LNCAP (cell line): Measurements from ENCODE around the gene ANO2.

ENCODE experiments used
- TF ChIP-seq, protein P1 (sequence below): fragments of 450-650 bp; IDR thresholded peaks from 2 replicates; pipeline ENCODE4 v1.5.1; 2017; ENCODE audit warnings: mild to moderate bottlenecking

ANO2 gene

DNA sequence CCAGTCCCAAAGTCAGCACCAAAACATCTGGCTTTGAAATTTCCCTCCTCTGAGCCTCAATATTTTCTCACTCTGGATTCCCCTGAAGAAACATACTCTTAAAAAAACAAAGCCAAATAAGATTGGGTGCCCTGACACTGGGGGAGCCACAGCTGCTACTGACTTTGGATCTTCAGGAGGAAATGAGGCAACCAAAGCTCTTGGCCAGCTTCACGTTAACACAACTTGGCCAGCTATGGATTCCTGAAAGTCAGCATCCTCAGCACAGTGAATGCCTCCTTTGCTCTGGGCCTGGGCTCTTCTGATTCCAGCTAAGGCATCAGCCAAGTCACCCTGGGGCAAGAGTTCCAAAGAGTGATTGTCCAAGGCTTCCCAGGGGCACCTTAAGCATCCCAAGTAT is 254.8 kb downstream of the ANO2 start:
- TF ChIP-seq, protein P1, sequence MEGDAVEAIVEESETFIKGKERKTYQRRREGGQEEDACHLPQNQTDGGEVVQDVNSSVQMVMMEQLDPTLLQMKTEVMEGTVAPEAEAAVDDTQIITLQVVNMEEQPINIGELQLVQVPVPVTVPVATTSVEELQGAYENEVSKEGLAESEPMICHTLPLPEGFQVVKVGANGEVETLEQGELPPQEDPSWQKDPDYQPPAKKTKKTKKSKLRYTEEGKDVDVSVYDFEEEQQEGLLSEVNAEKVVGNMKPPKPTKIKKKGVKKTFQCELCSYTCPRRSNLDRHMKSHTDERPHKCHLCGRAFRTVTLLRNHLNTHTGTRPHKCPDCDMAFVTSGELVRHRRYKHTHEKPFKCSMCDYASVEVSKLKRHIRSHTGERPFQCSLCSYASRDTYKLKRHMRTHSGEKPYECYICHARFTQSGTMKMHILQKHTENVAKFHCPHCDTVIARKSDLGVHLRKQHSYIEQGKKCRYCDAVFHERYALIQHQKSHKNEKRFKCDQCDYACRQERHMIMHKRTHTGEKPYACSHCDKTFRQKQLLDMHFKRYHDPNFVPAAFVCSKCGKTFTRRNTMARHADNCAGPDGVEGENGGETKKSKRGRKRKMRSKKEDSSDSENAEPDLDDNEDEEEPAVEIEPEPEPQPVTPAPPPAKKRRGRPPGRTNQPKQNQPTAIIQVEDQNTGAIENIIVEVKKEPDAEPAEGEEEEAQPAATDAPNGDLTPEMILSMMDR = no peak

DNA sequence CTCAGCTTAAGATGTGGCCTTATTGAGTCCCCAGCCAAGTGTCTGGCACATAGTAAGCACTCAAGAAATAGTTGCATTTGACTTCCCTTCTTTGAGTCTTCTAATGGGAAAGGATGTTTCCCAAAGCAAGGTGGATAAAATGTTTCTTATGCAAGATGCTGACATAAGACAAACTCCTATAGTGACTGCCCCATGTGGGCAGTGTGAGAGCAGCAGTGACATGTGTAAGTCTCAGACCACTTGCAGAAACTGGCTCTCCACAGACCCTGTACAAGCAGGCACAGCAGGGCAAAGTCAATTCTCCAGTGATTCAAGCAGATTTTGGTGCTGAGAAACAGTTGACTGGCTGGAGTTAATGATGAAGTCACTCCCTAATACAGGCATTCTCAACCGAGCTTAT is 255.3 kb downstream of the ANO2 start:
- TF ChIP-seq, protein P1 = no peak

DNA sequence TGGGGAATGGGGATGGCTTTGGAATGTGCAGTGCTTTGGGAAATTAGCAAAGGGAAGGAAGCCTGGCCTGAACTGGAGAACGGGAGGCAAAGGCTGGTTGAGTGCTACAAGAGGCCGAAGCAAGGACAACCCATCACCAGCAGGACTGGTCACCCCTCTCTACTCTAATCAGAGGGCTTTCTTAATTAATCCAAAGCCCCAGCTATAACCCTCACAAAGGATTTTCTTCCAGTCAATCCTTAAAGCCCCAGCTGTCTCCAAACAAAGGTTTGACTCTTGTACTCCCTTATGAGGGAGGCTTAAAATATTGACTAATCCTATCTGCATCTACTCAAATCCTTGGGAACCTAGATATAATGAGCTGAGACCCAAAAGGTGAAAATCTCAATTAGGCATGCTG is 256.8 kb downstream of the ANO2 start:
- TF ChIP-seq, protein P1 = no peak

DNA sequence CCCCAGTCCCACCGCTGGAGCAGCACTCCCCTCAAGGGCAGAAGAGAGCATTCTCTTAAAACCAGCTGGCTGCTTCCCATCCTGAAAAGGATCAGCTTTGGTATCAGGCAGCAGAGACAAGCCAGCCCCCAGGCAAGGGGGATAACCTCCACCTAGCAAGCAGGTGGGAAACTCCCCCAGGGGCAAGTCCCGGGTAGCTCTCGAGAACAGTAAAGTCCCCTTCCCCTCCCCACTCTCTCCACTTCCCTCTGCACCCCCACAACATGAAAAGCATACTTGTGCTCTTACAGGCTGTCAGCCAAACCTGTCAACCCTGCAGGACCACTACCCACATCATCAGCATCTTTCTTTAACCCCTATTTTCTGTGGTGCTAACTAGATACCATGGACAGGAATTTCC is 259.1 kb downstream of the ANO2 start:
- TF ChIP-seq, protein P1 = no peak

DNA sequence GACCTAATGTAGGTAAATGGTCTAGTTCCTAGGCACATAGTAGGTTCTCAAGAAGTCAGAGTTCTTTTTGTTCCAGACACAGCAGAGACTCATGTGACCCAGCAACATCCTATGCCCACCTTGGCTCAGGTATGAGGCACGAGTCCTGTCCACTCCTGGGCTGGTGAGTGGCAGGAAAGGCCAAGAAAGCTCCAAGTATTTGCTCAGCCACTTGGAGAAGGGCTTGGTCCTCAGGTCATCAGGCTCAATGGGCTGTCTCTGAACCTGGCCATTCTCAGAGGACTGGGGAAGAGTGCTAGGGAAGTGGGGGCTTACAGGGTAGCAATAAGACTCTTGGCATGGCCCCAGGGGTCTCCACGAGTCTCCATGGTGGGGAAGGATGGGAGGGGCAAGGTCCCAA is 260.1 kb downstream of the ANO2 start:
- TF ChIP-seq, protein P1 = no peak

DNA sequence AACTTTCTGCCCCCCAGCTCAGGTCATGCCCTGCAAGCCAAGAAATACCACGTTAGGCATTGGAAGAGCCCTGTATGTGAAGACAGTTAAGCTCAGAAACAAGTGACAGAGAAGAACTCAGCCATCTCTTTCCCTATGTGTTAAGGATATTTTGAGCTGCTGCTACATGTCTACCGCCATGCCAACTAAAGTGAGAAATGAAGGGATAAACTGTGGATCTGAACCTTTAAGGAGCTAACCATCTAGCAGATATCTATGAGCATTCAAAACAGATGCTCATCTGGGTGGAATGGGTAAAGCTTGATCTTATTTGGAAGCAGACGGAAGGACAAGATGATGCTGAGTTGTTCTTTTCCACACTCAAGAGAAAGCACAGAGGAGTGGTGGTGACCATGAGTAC is 262.5 kb downstream of the ANO2 start:
- TF ChIP-seq, protein P1 = no peak

DNA sequence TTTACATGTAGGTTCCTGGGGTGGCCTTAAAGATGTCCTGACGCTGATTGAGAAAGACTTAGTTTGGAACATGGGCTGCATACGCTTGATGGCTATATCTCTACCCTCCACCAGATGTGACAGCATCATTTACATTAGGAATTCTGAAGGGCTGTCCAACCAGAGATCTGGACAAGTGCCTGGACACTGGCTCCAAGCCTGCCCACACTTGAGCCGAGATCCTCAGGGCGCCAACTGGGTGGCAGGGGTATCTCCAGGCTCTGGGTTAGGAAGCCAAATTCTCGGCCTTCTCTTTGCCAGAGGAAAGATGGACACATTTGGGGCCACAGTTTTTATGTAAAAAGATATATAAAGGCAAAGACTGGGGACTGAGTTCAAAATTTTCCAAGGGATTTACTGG is 266.9 kb downstream of the ANO2 start:
- TF ChIP-seq, protein P1 = no peak

DNA sequence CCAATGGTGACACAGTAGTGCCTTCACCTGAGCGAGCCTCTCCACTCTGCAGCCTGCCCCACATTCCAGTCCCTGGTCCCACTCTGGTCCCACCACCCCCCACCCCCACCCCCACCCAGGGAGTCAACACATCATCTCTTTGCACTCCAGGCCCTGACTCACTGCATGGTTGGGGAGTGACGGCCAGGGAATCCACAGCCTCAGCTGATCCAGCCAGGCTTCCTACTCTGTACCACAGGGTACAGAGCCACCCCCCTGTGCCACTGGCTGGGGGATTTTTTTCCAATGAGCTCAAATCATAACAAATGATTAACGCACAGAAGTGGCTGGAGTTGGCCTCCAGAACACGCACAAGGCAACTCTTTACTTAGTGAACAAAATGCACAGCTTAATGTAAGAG is 279.4 kb downstream of the ANO2 start:
- TF ChIP-seq, protein P1 = no peak
